H1 (cell line): ENCODE results near the gene INHBC. TPM values are rescaled to one million over a fixed set of nuclear protein-coding genes. Genes with fewer than 3 reads are reported as not detected.

Experiments used
- CTCF ChIA-PET: fragments of 300-600 bp; sonication (Branson Sonifier 250); formaldehyde crosslinking; loops from one replicate; lab custom pipeline; 2021; ENCODE audit not compliant: partially characterized antibody; lab: Charles Lee
- POLR2A ChIA-PET: fragments of 300-600 bp; sonication (Branson Sonifier 250); formaldehyde crosslinking; loops from one replicate; lab custom pipeline; 2021; ENCODE audit warnings: inconsistent platforms; ENCODE audit not compliant: partially characterized antibody; lab: Charles Lee
- DNase-seq, 2 experiments: peaks; one replicate each; pipeline versions ENCODE4 v3.0.0 to v3.0.0-alpha.2; 2010 to 2022; ENCODE audit warnings: low spot score in 2 of 2, low read depth in 1 of 2, mixed read lengths in 1 of 2
- FAIRE-seq: peaks from 2 replicates; lab custom pipeline; 2011; peaks lifted over from hg19 to GRCh38; lab: Jason Lieb, UNC
- H2AFZ ChIP-seq: 2 replicates; pipeline ENCODE4 v1.8.1; 2012; ENCODE audit warnings: low read length, inconsistent platforms
- H2AK5ac ChIP-seq: 2 replicates; pipeline ENCODE4 v1.6.1; 2013; ENCODE audit warnings: low read depth, low read length
- H2BK120ac ChIP-seq: replicated peaks from 2 replicates; pipeline ENCODE3; 2013; ENCODE audit warnings: low read depth, low read length, inconsistent platforms
- H2BK12ac ChIP-seq: 2 replicates; pipeline ENCODE4 v1.6.1; 2013; ENCODE audit warnings: low read depth, low read length
- H2BK15ac ChIP-seq: 2 replicates; pipeline ENCODE4 v1.6.1; 2013; ENCODE audit warnings: low read length
- H2BK20ac ChIP-seq: 2 replicates; pipeline ENCODE4 v1.6.1; 2013; ENCODE audit warnings: low read length
- H2BK5ac ChIP-seq: 2 replicates; pipeline ENCODE4 v1.6.1; 2013; ENCODE audit warnings: low read depth, low read length
- H3K14ac ChIP-seq: 2 replicates; pipeline ENCODE4 v1.6.1; 2013; ENCODE audit warnings: inconsistent platforms; ENCODE audit not compliant: insufficient read length
- H3K18ac ChIP-seq: 2 replicates; pipeline ENCODE4 v1.6.1; 2013; ENCODE audit warnings: low read length; ENCODE audit errors: extremely low read depth
- H3K23ac ChIP-seq: 2 replicates; pipeline ENCODE4 v1.6.1; 2013; ENCODE audit warnings: inconsistent platforms; ENCODE audit not compliant: insufficient read length
- H3K23me2 ChIP-seq: 2 replicates; pipeline ENCODE4 v1.6.1; 2013; ENCODE audit warnings: low read depth, low read length
- H3K27ac ChIP-seq: 2 replicates; pipeline ENCODE4 v1.6.1; 2011; ENCODE audit warnings: low read depth, low read length, inconsistent platforms
- H3K27me3 ChIP-seq, 4 experiments: replicated peaks in 1 of 4; 1 replicate in 1 of 4; 2 replicates in 3 of 4; pipeline versions ENCODE4 v1.6.1 to v1.8.1; 2011 to 2013; ENCODE audit warnings: low read length in 3 of 4, mild to moderate bottlenecking in 3 of 4, inconsistent platforms in 2 of 4, mixed read lengths in 2 of 4, moderate library complexity in 1 of 4; ENCODE audit not compliant: control insufficient read depth in 3 of 4, insufficient read depth in 3 of 4; ENCODE audit errors: extremely low read depth in 1 of 4
- H3K36me3 ChIP-seq, 4 experiments: 2 replicates each; pipeline versions ENCODE4 v1.6.1 to v1.8.1; 2011 to 2013; ENCODE audit warnings: mild to moderate bottlenecking in 4 of 4, low read length in 3 of 4, moderate library complexity in 2 of 4, control low read depth in 1 of 4, inconsistent platforms in 1 of 4; ENCODE audit not compliant: insufficient read depth in 4 of 4, control insufficient read depth in 2 of 4
- H3K4ac ChIP-seq: replicated peaks from 2 replicates; pipeline ENCODE3; 2013; ENCODE audit warnings: low read length, low read depth, mixed read lengths, inconsistent platforms; ENCODE audit not compliant: insufficient read length
- H3K4me1 ChIP-seq, 4 experiments: replicated peaks in 1 of 4; 1 replicate in 1 of 4; 2 replicates in 3 of 4; pipeline versions ENCODE4 v1.6.1 to v1.8.1; 2011 to 2013; ENCODE audit warnings: low read length in 3 of 4, inconsistent platforms in 2 of 4, mixed read lengths in 1 of 4; ENCODE audit not compliant: insufficient read depth in 4 of 4, control insufficient read depth in 3 of 4
- H3K4me2 ChIP-seq, 2 experiments: 2 replicates each; pipeline versions ENCODE4 v1.6.1 to v1.8.1; 2011 to 2013; ENCODE audit warnings: low read depth in 2 of 2, low read length in 2 of 2, control low read depth in 1 of 2, inconsistent platforms in 1 of 2, mild to moderate bottlenecking in 1 of 2; ENCODE audit not compliant: insufficient read depth in 1 of 2
- H3K4me3 ChIP-seq, 4 experiments: fragments of 200-600, 300-600 bp in 1 of 4; sonication (generic), shearing (Covaris generic), sonication (Bioruptor Twin) in 1 of 4; 2 replicates each; pipeline versions ENCODE4 v1.5.1 to v1.8.1; 2011 to 2016; ENCODE audit warnings: low read length in 4 of 4, low read depth in 3 of 4, control low read depth in 2 of 4, inconsistent platforms in 2 of 4, mild to moderate bottlenecking in 2 of 4, mixed read lengths in 1 of 4, moderate library complexity in 1 of 4; ENCODE audit not compliant: insufficient read depth in 2 of 4; ENCODE audit errors: extremely low read depth in 1 of 4
- H3K56ac ChIP-seq: replicated peaks from 2 replicates; pipeline ENCODE3; 2013; ENCODE audit warnings: low read depth, mild to moderate bottlenecking, mixed read lengths, low read length, inconsistent platforms; ENCODE audit not compliant: insufficient read length
- H3K79me1 ChIP-seq: 2 replicates; pipeline ENCODE4 v1.6.1; 2013; ENCODE audit warnings: low read depth, low read length, control low read depth
- H3K79me2 ChIP-seq, 2 experiments: 2 replicates each; pipeline versions ENCODE4 v1.6.1 to v1.8.1; 2012 to 2013; ENCODE audit warnings: low read length in 2 of 2, mild to moderate bottlenecking in 2 of 2, inconsistent platforms in 1 of 2; ENCODE audit not compliant: insufficient read depth in 2 of 2, control insufficient read depth in 1 of 2
- H3K9ac ChIP-seq, 4 experiments: replicated peaks in 1 of 4; 1 replicate in 1 of 4; 2 replicates in 3 of 4; pipeline versions ENCODE4 v1.6.1 to v1.8.1; 2011 to 2013; ENCODE audit warnings: low read depth in 3 of 4, low read length in 3 of 4, control low read depth in 2 of 4, mild to moderate bottlenecking in 2 of 4, moderate library complexity in 2 of 4, inconsistent platforms in 1 of 4; ENCODE audit errors: extremely low read depth in 1 of 4
- H3K9me3 ChIP-seq, 2 experiments: 2 replicates each; pipeline versions ENCODE4 v1.6.1 to v1.8.1; 2012 to 2013; ENCODE audit warnings: mild to moderate bottlenecking in 2 of 2, moderate library complexity in 2 of 2, control low read depth in 1 of 2, inconsistent platforms in 1 of 2, low read depth in 1 of 2, low read length in 1 of 2, mixed read lengths in 1 of 2; ENCODE audit not compliant: insufficient read depth in 2 of 2
- H4K20me1 ChIP-seq, 2 experiments: replicated peaks in 1 of 2; 2 replicates each; pipeline versions ENCODE3 to v1.8.1; 2011 to 2013; ENCODE audit warnings: inconsistent platforms in 2 of 2, low read length in 2 of 2, mild to moderate bottlenecking in 1 of 2; ENCODE audit not compliant: insufficient read depth in 2 of 2, control insufficient read depth in 1 of 2
- H4K5ac ChIP-seq: 2 replicates; pipeline ENCODE4 v1.6.1; 2013; ENCODE audit warnings: low read length, low read depth, mixed read lengths, inconsistent platforms; ENCODE audit not compliant: insufficient read length
- H4K8ac ChIP-seq: 2 replicates; pipeline ENCODE4 v1.8.0; 2013; ENCODE audit warnings: mild to moderate bottlenecking, moderate library complexity, low read length, inconsistent platforms; ENCODE audit not compliant: insufficient read depth; ENCODE audit errors: extremely low read depth
- H4K91ac ChIP-seq: replicated peaks from 2 replicates; pipeline ENCODE3; 2013; ENCODE audit warnings: low read length, mixed read lengths, inconsistent platforms; ENCODE audit not compliant: insufficient read length
- BCL11A ChIP-seq, 2 experiments: IDR thresholded peaks; one replicate each; pipeline ENCODE4 v1.6.1; 2011; ENCODE audit warnings: low read depth in 2 of 2, low read length in 2 of 2, mild to moderate bottlenecking in 2 of 2
- KDM1A ChIP-seq: fragments of 200-600, 300-600 bp; sonication (generic); IDR thresholded peaks from 2 replicates; pipeline ENCODE4 v1.7.1; 2016; ENCODE audit warnings: mild to moderate bottlenecking, low read length, borderline replicate concordance
- KDM5A ChIP-seq: fragments of 200-600 bp; IDR thresholded peaks from 2 replicates; pipeline ENCODE4 v1.7.1; 2012; ENCODE audit warnings: mild to moderate bottlenecking, low read length, inconsistent platforms, mixed read lengths
- RFX5 ChIP-seq: IDR thresholded peaks from 2 replicates; pipeline ENCODE4 v1.6.1; 2011; ENCODE audit warnings: low read depth, low read length, improper control_type of control experiment, borderline replicate concordance
- WGBS, 2 experiments: shearing (Covaris generic) in 1 of 2; methylation state at CpG; one replicate each; pipeline versions ENCODE4 v1.1.6 to v1.1.7; 2013 to 2015; ENCODE audit warnings: low lambda C conversion rate in 2 of 2, mixed read lengths in 2 of 2, inconsistent platforms in 1 of 2, low coverage in 1 of 2, missing lambda C conversion rate in 1 of 2; ENCODE audit not compliant: insufficient replicate concordance in 2 of 2, insufficient coverage in 1 of 2, insufficient read length in 1 of 2; ENCODE audit errors: extremely low coverage in 1 of 2, missing lambda C conversion rate in 1 of 2; 5-methylcytosine and 5-hydroxymethylcytosine counted together
- polyA plus RNA-seq, 7 experiments: library from polyadenylated mRNA; depleted of rRNA in 3 of 7; stranded (reverse) in 5 of 7; unstranded in 2 of 7; fragments of >200 nt in 5 of 7; fragments of 200-250 nt in 2 of 7; gene quantifications; 1 replicate in 5 of 7; 2 replicates in 1 of 7; 4 replicates in 1 of 7; pipeline versions ENCODE4 v1.2.1 to v1.2.3, GENCODE V29; 2011 to 2013; ENCODE audit warnings: missing spikeins in 2 of 7, mixed read lengths in 2 of 7
- total RNA-seq: library from RNA; stranded (reverse); fragmentation: NEBNext Ultra II Directional; extraction: Animal tissue kit (Norgen Biotek cat#: 25700); gene quantifications from 2 replicates; pipeline ENCODE4 v1.2.1, GENCODE V29; 2021

Gene INHBC
- total and polyA plus RNA-seq, 2 of the 8 experiments (the other 6 are each of a cell fraction or from before 2014, with no cell fraction given): 0.15 TPM; not detected in 1

DNA sequence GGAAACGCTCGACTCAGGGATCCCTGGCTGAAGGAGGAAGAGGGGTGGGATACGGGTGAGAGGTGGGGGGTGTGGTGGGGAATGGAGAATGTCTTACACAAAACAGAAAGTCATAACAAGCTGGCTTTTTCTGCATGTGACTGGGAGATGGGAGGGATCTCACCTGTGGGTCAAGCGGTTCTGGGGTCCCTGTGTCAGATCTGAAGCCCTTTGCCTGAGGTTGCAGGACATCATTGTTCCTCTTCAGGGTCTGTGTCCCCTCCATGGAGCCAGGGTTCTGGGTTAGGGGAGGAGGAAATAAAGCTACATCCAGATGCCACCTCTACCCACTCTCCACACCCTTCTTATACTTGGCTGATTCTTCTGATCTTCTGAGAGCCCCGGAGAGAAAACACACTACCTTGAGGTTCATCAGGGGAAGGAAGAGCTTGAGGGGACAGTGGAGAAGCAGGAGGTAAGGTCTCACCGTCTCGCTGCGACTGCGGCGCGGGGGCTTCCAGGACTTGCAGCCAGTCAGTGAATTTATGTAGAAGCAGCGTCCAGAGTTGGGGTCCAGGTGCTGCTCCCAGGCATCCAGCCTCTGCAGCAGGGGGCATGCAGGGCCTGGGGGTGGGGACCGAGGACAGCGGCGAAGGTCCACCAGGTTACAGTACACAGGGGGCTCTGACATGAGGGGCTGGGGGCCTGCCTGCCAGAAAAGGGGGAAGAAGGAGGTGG lies 42.6 kb downstream of the INHBC start:
- Histone ChIP-seq H3K9me3 (no peaks in the 10 kb centered on the region), H3K23me2 (peaks cover 8% of the 10 kb centered on the region; the same call in 1 of the 2 replicates), H3K9ac (no peak overlapping the region), H2BK20ac (peak overlapping the region; percentile 3; the same call in 1 of the 2 replicates), H2BK5ac (peak overlapping the region; percentile 7; the same call in 1 of the 2 replicates), H3K36me3 (no peaks in the 10 kb centered on the region), H3K27ac (no peak overlapping the region), H3K79me2 (no peaks in the 10 kb centered on the region), H2BK15ac (peak overlapping the region; percentile 36; the same call in 1 of the 2 replicates), H3K18ac (peak overlapping the region; percentile 52; the same call in 1 of the 2 replicates), H3K79me1 (no peaks in the 10 kb centered on the region), H4K8ac (no peak overlapping the region), H3K4me3 (no peak overlapping the region), H2BK120ac (no peak overlapping the region), H2AFZ (no peak overlapping the region), H3K23ac (no peak overlapping the region), H2AK5ac (no peak overlapping the region), H3K4me1 (peaks cover 0 to 25% (median 11%) of the 10 kb centered on the region in 4 experiments; a peak in 6 of 7 replicates), H3K27me3 (peaks cover 20 to 49% (median 42%) of the 10 kb centered on the region in 4 experiments), H3K4me2 (no peak overlapping the region; a peak in 1 of 4 replicates), H3K14ac (no peak overlapping the region), H4K91ac (no peak overlapping the region), H4K20me1 (peaks cover 0 to 4% of the 10 kb centered on the region in 2 experiments), H2BK12ac (no peak overlapping the region; the same call in 1 of the 2 replicates), H3K56ac (no peak overlapping the region), H4K5ac (no peak overlapping the region), H3K4ac (no peak overlapping the region)
- TF ChIP-seq RFX5: no peak
- no peak for TF ChIP-seq KDM5A
- no peak for TF ChIP-seq BCL11A (IDR thresholded peaks at IDR 0.05; ENCODE audit: low read depth in 2 of 2, low read length in 2 of 2)
- TF ChIP-seq KDM1A: no peak
- ChIA-PET CTCF (interaction anchor here (0.7 to 25.1 kb wide), 8 partner anchors 9 to 230 kb away, joined by 3 to 441 read pairs (median 4); partner anchors contain the start of genes GLI1, INHBE and MARS1), POLR2A (interaction anchor here (1.1 to 1.4 kb wide), 3 partner anchors 49 to 236 kb away, joined by 3 to 5 read pairs (median 4); partner anchors contain the start of gene DCTN2)
- WGBS, 2 experiments: 95% methylated on average over 14 of the region's 15 CpGs; no CpG with 5 or more reads in 1 of the 2 experiments
- FAIRE-seq (no peak), DNase-seq (no peak)
